ENCODE data around the gene RTTN.

- no peak for TF ChIP-seq CTCF (optimal IDR thresholded peaks at IDR 0.05 in 1 of 3, IDR thresholded peaks at IDR 0.05 in 1 of 3, conservative IDR thresholded peaks at IDR 0.05 in 1 of 3; ENCODE audit: extremely low read depth in 1 of 3, insufficient read depth in 2 of 3, low read length in 3 of 3)
- TF ChIP-seq EZH2 (IDR thresholded peaks at IDR 0.05; ENCODE audit: low read length), result no peak
These were observed 135.5 kb downstream of the RTTN start for GRCh38 chr18:70069965-70070364.

All from keratinocyte (primary cell).